H1 (cell line): ENCODE data around the gene PRRC2C. TPM values are rescaled to one million over a fixed set of nuclear protein-coding genes. Genes with fewer than 3 reads are reported as not detected.

Experiments used
- CTCF ChIA-PET: fragments of 300-600 bp; sonication (Branson Sonifier 250); formaldehyde crosslinking; loops from one replicate; lab custom pipeline; 2021; ENCODE audit not compliant: partially characterized antibody; lab: Charles Lee
- POLR2A ChIA-PET: fragments of 300-600 bp; sonication (Branson Sonifier 250); formaldehyde crosslinking; loops from one replicate; lab custom pipeline; 2021; ENCODE audit warnings: inconsistent platforms; ENCODE audit not compliant: partially characterized antibody; lab: Charles Lee
- DNase-seq, 2 experiments: peaks; one replicate each; pipeline versions ENCODE4 v3.0.0 to v3.0.0-alpha.2; 2010 to 2022; ENCODE audit warnings: low spot score in 2 of 2, low read depth in 1 of 2, mixed read lengths in 1 of 2
- FAIRE-seq: peaks from 2 replicates; lab custom pipeline; 2011; peaks lifted over from hg19 to GRCh38; lab: Jason Lieb, UNC
- H2AFZ ChIP-seq: 2 replicates; pipeline ENCODE4 v1.8.1; 2012; ENCODE audit warnings: low read length, inconsistent platforms
- H2AK5ac ChIP-seq: 2 replicates; pipeline ENCODE4 v1.6.1; 2013; ENCODE audit warnings: low read depth, low read length
- H2BK120ac ChIP-seq: replicated peaks from 2 replicates; pipeline ENCODE3; 2013; ENCODE audit warnings: low read depth, low read length, inconsistent platforms
- H2BK12ac ChIP-seq: 2 replicates; pipeline ENCODE4 v1.6.1; 2013; ENCODE audit warnings: low read depth, low read length
- H2BK15ac ChIP-seq: 2 replicates; pipeline ENCODE4 v1.6.1; 2013; ENCODE audit warnings: low read length
- H2BK20ac ChIP-seq: 2 replicates; pipeline ENCODE4 v1.6.1; 2013; ENCODE audit warnings: low read length
- H2BK5ac ChIP-seq: 2 replicates; pipeline ENCODE4 v1.6.1; 2013; ENCODE audit warnings: low read depth, low read length
- H3K14ac ChIP-seq: 2 replicates; pipeline ENCODE4 v1.6.1; 2013; ENCODE audit warnings: inconsistent platforms; ENCODE audit not compliant: insufficient read length
- H3K18ac ChIP-seq: 2 replicates; pipeline ENCODE4 v1.6.1; 2013; ENCODE audit warnings: low read length; ENCODE audit errors: extremely low read depth
- H3K23ac ChIP-seq: 2 replicates; pipeline ENCODE4 v1.6.1; 2013; ENCODE audit warnings: inconsistent platforms; ENCODE audit not compliant: insufficient read length
- H3K23me2 ChIP-seq: 2 replicates; pipeline ENCODE4 v1.6.1; 2013; ENCODE audit warnings: low read depth, low read length
- H3K27ac ChIP-seq: 2 replicates; pipeline ENCODE4 v1.6.1; 2011; ENCODE audit warnings: low read depth, low read length, inconsistent platforms
- H3K27me3 ChIP-seq, 4 experiments: replicated peaks in 1 of 4; 1 replicate in 1 of 4; 2 replicates in 3 of 4; pipeline versions ENCODE4 v1.6.1 to v1.8.1; 2011 to 2013; ENCODE audit warnings: low read length in 3 of 4, mild to moderate bottlenecking in 3 of 4, inconsistent platforms in 2 of 4, mixed read lengths in 2 of 4, moderate library complexity in 1 of 4; ENCODE audit not compliant: control insufficient read depth in 3 of 4, insufficient read depth in 3 of 4; ENCODE audit errors: extremely low read depth in 1 of 4
- H3K36me3 ChIP-seq, 4 experiments: 2 replicates each; pipeline versions ENCODE4 v1.6.1 to v1.8.1; 2011 to 2013; ENCODE audit warnings: mild to moderate bottlenecking in 4 of 4, low read length in 3 of 4, moderate library complexity in 2 of 4, control low read depth in 1 of 4, inconsistent platforms in 1 of 4; ENCODE audit not compliant: insufficient read depth in 4 of 4, control insufficient read depth in 2 of 4
- H3K4ac ChIP-seq: replicated peaks from 2 replicates; pipeline ENCODE3; 2013; ENCODE audit warnings: low read length, low read depth, mixed read lengths, inconsistent platforms; ENCODE audit not compliant: insufficient read length
- H3K4me1 ChIP-seq, 4 experiments: replicated peaks in 1 of 4; 1 replicate in 1 of 4; 2 replicates in 3 of 4; pipeline versions ENCODE4 v1.6.1 to v1.8.1; 2011 to 2013; ENCODE audit warnings: low read length in 3 of 4, inconsistent platforms in 2 of 4, mixed read lengths in 1 of 4; ENCODE audit not compliant: insufficient read depth in 4 of 4, control insufficient read depth in 3 of 4
- H3K4me2 ChIP-seq, 2 experiments: 2 replicates each; pipeline versions ENCODE4 v1.6.1 to v1.8.1; 2011 to 2013; ENCODE audit warnings: low read depth in 2 of 2, low read length in 2 of 2, control low read depth in 1 of 2, inconsistent platforms in 1 of 2, mild to moderate bottlenecking in 1 of 2; ENCODE audit not compliant: insufficient read depth in 1 of 2
- H3K4me3 ChIP-seq, 4 experiments: fragments of 200-600, 300-600 bp in 1 of 4; sonication (generic), shearing (Covaris generic), sonication (Bioruptor Twin) in 1 of 4; 2 replicates each; pipeline versions ENCODE4 v1.5.1 to v1.8.1; 2011 to 2016; ENCODE audit warnings: low read length in 4 of 4, low read depth in 3 of 4, control low read depth in 2 of 4, inconsistent platforms in 2 of 4, mild to moderate bottlenecking in 2 of 4, mixed read lengths in 1 of 4, moderate library complexity in 1 of 4; ENCODE audit not compliant: insufficient read depth in 2 of 4; ENCODE audit errors: extremely low read depth in 1 of 4
- H3K56ac ChIP-seq: replicated peaks from 2 replicates; pipeline ENCODE3; 2013; ENCODE audit warnings: low read depth, mild to moderate bottlenecking, mixed read lengths, low read length, inconsistent platforms; ENCODE audit not compliant: insufficient read length
- H3K79me1 ChIP-seq: 2 replicates; pipeline ENCODE4 v1.6.1; 2013; ENCODE audit warnings: low read depth, low read length, control low read depth
- H3K79me2 ChIP-seq, 2 experiments: 2 replicates each; pipeline versions ENCODE4 v1.6.1 to v1.8.1; 2012 to 2013; ENCODE audit warnings: low read length in 2 of 2, mild to moderate bottlenecking in 2 of 2, inconsistent platforms in 1 of 2; ENCODE audit not compliant: insufficient read depth in 2 of 2, control insufficient read depth in 1 of 2
- H3K9ac ChIP-seq, 4 experiments: replicated peaks in 1 of 4; 1 replicate in 1 of 4; 2 replicates in 3 of 4; pipeline versions ENCODE4 v1.6.1 to v1.8.1; 2011 to 2013; ENCODE audit warnings: low read depth in 3 of 4, low read length in 3 of 4, control low read depth in 2 of 4, mild to moderate bottlenecking in 2 of 4, moderate library complexity in 2 of 4, inconsistent platforms in 1 of 4; ENCODE audit errors: extremely low read depth in 1 of 4
- H3K9me3 ChIP-seq, 2 experiments: 2 replicates each; pipeline versions ENCODE4 v1.6.1 to v1.8.1; 2012 to 2013; ENCODE audit warnings: mild to moderate bottlenecking in 2 of 2, moderate library complexity in 2 of 2, control low read depth in 1 of 2, inconsistent platforms in 1 of 2, low read depth in 1 of 2, low read length in 1 of 2, mixed read lengths in 1 of 2; ENCODE audit not compliant: insufficient read depth in 2 of 2
- H4K20me1 ChIP-seq, 2 experiments: replicated peaks in 1 of 2; 2 replicates each; pipeline versions ENCODE3 to v1.8.1; 2011 to 2013; ENCODE audit warnings: inconsistent platforms in 2 of 2, low read length in 2 of 2, mild to moderate bottlenecking in 1 of 2; ENCODE audit not compliant: insufficient read depth in 2 of 2, control insufficient read depth in 1 of 2
- H4K5ac ChIP-seq: 2 replicates; pipeline ENCODE4 v1.6.1; 2013; ENCODE audit warnings: low read length, low read depth, mixed read lengths, inconsistent platforms; ENCODE audit not compliant: insufficient read length
- H4K8ac ChIP-seq: 2 replicates; pipeline ENCODE4 v1.8.0; 2013; ENCODE audit warnings: mild to moderate bottlenecking, moderate library complexity, low read length, inconsistent platforms; ENCODE audit not compliant: insufficient read depth; ENCODE audit errors: extremely low read depth
- H4K91ac ChIP-seq: replicated peaks from 2 replicates; pipeline ENCODE3; 2013; ENCODE audit warnings: low read length, mixed read lengths, inconsistent platforms; ENCODE audit not compliant: insufficient read length
- ASH2L ChIP-seq: fragments of 200-600, 300-600 bp; sonication (generic); IDR thresholded peaks from one replicate; pipeline ENCODE4 v1.7.1; 2017; ENCODE audit warnings: low read length
- BRCA1 ChIP-seq: IDR thresholded peaks from 2 replicates; pipeline ENCODE4 v1.6.1; 2012; ENCODE audit warnings: low read depth, low read length, improper control_type of control experiment
- EGR1 ChIP-seq: IDR thresholded peaks from 2 replicates; pipeline ENCODE4 v1.6.1; 2011; ENCODE audit warnings: low read depth, low read length, borderline replicate concordance
- EP300 ChIP-seq, 2 experiments: IDR thresholded peaks; 1 replicate in 1 of 2; 2 replicates in 1 of 2; pipeline ENCODE4 v1.6.1; 2011 to 2012; ENCODE audit warnings: low read depth in 2 of 2, low read length in 2 of 2, mild to moderate bottlenecking in 2 of 2, borderline replicate concordance in 1 of 2, inconsistent platforms in 1 of 2, moderate library complexity in 1 of 2
- FOSL1 ChIP-seq: IDR thresholded peaks from 2 replicates; pipeline ENCODE4 v1.6.1; 2011; ENCODE audit warnings: mild to moderate bottlenecking, low read depth, low read length, moderate library complexity; ENCODE audit not compliant: insufficient read depth
- GTF2F1 ChIP-seq: IDR thresholded peaks from 2 replicates; pipeline ENCODE4 v1.6.1; 2012; ENCODE audit warnings: low read depth, low read length, improper control_type of control experiment, borderline replicate concordance
- KDM1A ChIP-seq: fragments of 200-600, 300-600 bp; sonication (generic); IDR thresholded peaks from 2 replicates; pipeline ENCODE4 v1.7.1; 2016; ENCODE audit warnings: mild to moderate bottlenecking, low read length, borderline replicate concordance
- KDM4A ChIP-seq: IDR thresholded peaks from one replicate; pipeline ENCODE4 v1.7.1; 2012; ENCODE audit warnings: low read depth, mild to moderate bottlenecking, moderate library complexity, low read length, inconsistent platforms; ENCODE audit not compliant: severe bottlenecking
- PHF8 ChIP-seq: fragments of 200-600 bp; sonication (generic); conservative IDR thresholded peaks from 2 replicates; pipeline ENCODE4 v1.7.1; 2012; ENCODE audit warnings: low read depth, mild to moderate bottlenecking, inconsistent platforms, low read length, moderate library complexity
- POLR2A ChIP-seq, 2 experiments: IDR thresholded peaks; 1 replicate in 1 of 2; 2 replicates in 1 of 2; pipeline ENCODE4 v1.6.1; 2011; ENCODE audit warnings: low read depth in 2 of 2, low read length in 2 of 2, mild to moderate bottlenecking in 2 of 2; ENCODE audit errors: control extremely low read depth in 1 of 2
- RXRA ChIP-seq: IDR thresholded peaks from 2 replicates; pipeline ENCODE4 v1.6.1; 2011; ENCODE audit warnings: low read depth, mild to moderate bottlenecking, low read length, moderate library complexity; ENCODE audit not compliant: insufficient read depth
- SAP30 ChIP-seq: fragments of 300-600 bp; sonication (generic); IDR thresholded peaks from 2 replicates; pipeline ENCODE4 v1.7.1; 2012; ENCODE audit warnings: low read length, moderate library complexity, mild to moderate bottlenecking, inconsistent platforms; ENCODE audit not compliant: insufficient read depth, insufficient replicate concordance
- SIN3A ChIP-seq, 2 experiments: IDR thresholded peaks in 1 of 2; conservative IDR thresholded peaks in 1 of 2; 2 replicates each; pipeline ENCODE4 v1.6.1; 2011 to 2012; ENCODE audit warnings: low read length in 2 of 2, improper control_type of control experiment in 1 of 2, low read depth in 1 of 2, mild to moderate bottlenecking in 1 of 2
- SP2 ChIP-seq: IDR thresholded peaks from 2 replicates; pipeline ENCODE4 v1.6.1; 2012; ENCODE audit warnings: mild to moderate bottlenecking, low read length, inconsistent platforms
- WGBS, 2 experiments: shearing (Covaris generic) in 1 of 2; methylation state at CpG; one replicate each; pipeline versions ENCODE4 v1.1.6 to v1.1.7; 2013 to 2015; ENCODE audit warnings: low lambda C conversion rate in 2 of 2, mixed read lengths in 2 of 2, inconsistent platforms in 1 of 2, low coverage in 1 of 2, missing lambda C conversion rate in 1 of 2; ENCODE audit not compliant: insufficient replicate concordance in 2 of 2, insufficient coverage in 1 of 2, insufficient read length in 1 of 2; ENCODE audit errors: extremely low coverage in 1 of 2, missing lambda C conversion rate in 1 of 2; 5-methylcytosine and 5-hydroxymethylcytosine counted together
- polyA plus RNA-seq, 7 experiments: library from polyadenylated mRNA; depleted of rRNA in 3 of 7; stranded (reverse) in 5 of 7; unstranded in 2 of 7; fragments of >200 nt in 5 of 7; fragments of 200-250 nt in 2 of 7; gene quantifications; 1 replicate in 5 of 7; 2 replicates in 1 of 7; 4 replicates in 1 of 7; pipeline versions ENCODE4 v1.2.1 to v1.2.3, GENCODE V29; 2011 to 2013; ENCODE audit warnings: missing spikeins in 2 of 7, mixed read lengths in 2 of 7
- total RNA-seq: library from RNA; stranded (reverse); fragmentation: NEBNext Ultra II Directional; extraction: Animal tissue kit (Norgen Biotek cat#: 25700); gene quantifications from 2 replicates; pipeline ENCODE4 v1.2.1, GENCODE V29; 2021

The PRRC2C gene
- total and polyA plus RNA-seq, 2 of the 8 experiments (the other 6 are each of a cell fraction or from before 2014, with no cell fraction given) = 125 to 264 TPM

DNA sequence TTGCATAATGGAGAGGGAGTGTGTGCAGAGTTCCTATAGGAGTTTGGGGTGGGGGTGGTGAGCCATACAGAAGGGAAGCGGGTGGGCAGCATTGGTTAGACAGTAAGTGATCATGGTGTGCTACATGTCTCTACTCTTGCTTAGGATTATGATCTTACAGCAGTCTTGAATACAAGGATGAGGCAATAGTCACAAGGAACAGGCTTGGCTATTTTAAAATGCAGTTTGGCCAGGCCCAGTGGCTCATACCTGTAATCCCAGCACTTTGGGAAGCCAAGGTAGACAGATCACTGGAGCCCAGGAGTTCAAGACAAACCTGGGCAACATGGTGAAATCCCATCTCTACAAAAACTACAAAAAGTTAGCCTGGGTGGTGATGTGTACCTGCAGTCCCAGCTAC is 154.9 kb downstream of the PRRC2C start:
- no peak overlapping the region for H3K56ac ChIP-seq
- H2AFZ ChIP-seq = no peak overlapping the region
- POLR2A ChIA-PET = no interaction called here
- 100% methylated on average over 1 of the region's 1 CpG; no CpG with 5 or more reads in 1 of the 2 experiments for WGBS, 2 experiments
- H3K14ac ChIP-seq = no peak overlapping the region
- H3K79me2 ChIP-seq = no peaks in the 10 kb centered on the region
- no peak overlapping the region for H3K9ac ChIP-seq
- H4K91ac ChIP-seq = no peak overlapping the region
- H3K4ac ChIP-seq = no peak overlapping the region
- H2BK120ac ChIP-seq = no peak overlapping the region
- FAIRE-seq (no peak), DNase-seq (no peak)
- no peaks in the 10 kb centered on the region for H3K79me1 ChIP-seq
- H3K4me1 ChIP-seq = peaks cover 2 to 14% (median 6%) of the 10 kb centered on the region in 4 experiments
- no peak overlapping the region for H2BK15ac ChIP-seq
- H3K18ac ChIP-seq = no peak overlapping the region
- H3K23ac ChIP-seq = no peak overlapping the region
- CTCF ChIA-PET = interaction anchor here (0.6 to 10.1 kb wide), 4 partner anchors 12 to 344 kb away, joined by 3 to 143 read pairs (median 4); partner anchors contain the start of gene MYOC
- H3K4me3 ChIP-seq = no peak overlapping the region
- H2BK5ac ChIP-seq = peak overlapping the region; percentile 21; the same call in 1 of the 2 replicates
- H3K36me3 ChIP-seq = no peaks in the 10 kb centered on the region; a peak in 1 of 8 replicates
- H3K9me3 ChIP-seq = no peaks in the 10 kb centered on the region
- no peaks in the 10 kb centered on the region for H3K27me3 ChIP-seq
- no peak overlapping the region for H2BK12ac ChIP-seq
- no peak overlapping the region for H3K4me2 ChIP-seq
- H2AK5ac ChIP-seq = no peak overlapping the region
- no peak overlapping the region for H4K5ac ChIP-seq
- no peak overlapping the region for H2BK20ac ChIP-seq
- no peak overlapping the region for H4K8ac ChIP-seq
- no peaks in the 10 kb centered on the region for H4K20me1 ChIP-seq
- no peaks in the 10 kb centered on the region for H3K23me2 ChIP-seq
- H3K27ac ChIP-seq = no peak overlapping the region
- TF ChIP-seq PHF8 (no peak), EGR1 (no peak), KDM4A (no peak), POLR2A (IDR thresholded peaks at IDR 0.05; ENCODE audit: control extremely low read depth in 1 of 2, low read depth in 2 of 2, low read length in 2 of 2) (no peak), BRCA1 (no peak), FOSL1 (no peak), SAP30 (no peak), SP2 (no peak), GTF2F1 (no peak), KDM1A (no peak), SIN3A (conservative IDR thresholded peaks at IDR 0.05 in 1 of 2, IDR thresholded peaks at IDR 0.05 in 1 of 2; ENCODE audit: low read depth in 1 of 2, low read length in 2 of 2) (no peak), ASH2L (no peak), EP300 (IDR thresholded peaks at IDR 0.05; ENCODE audit: borderline replicate concordance in 1 of 2, low read depth in 2 of 2, low read length in 2 of 2) (no peak), RXRA (no peak)
